Tibial artery (tissue), 4 donors: ENCODE results near the gene MYZAP.

Experiments used
- DNase-seq, 2 donors: peaks; one replicate each; pipeline ENCODE4 v3.0.0-alpha.2; 2019
- H3K27ac ChIP-seq, 2 donors: fragments of 200-600 bp; sonication (generic) in 1 of 2; 1 replicate in 1 of 2; 2 replicates in 1 of 2; pipeline ENCODE4 v1.5.1; 2018 to 2019; ENCODE audit warnings: mild to moderate bottlenecking in 1 of 2
- H3K27me3 ChIP-seq, 2 donors: fragments of 200-600 bp; sonication (generic) in 1 of 2; one replicate each; pipeline versions ENCODE4 v1.5.1 to v1.6.0; 2016 to 2019
- H3K36me3 ChIP-seq, 3 donors: fragments of 200-600 bp; sonication (generic) in 2 of 3; one replicate each; pipeline ENCODE4 v1.5.1; 2016 to 2019; ENCODE audit warnings: mild to moderate bottlenecking in 2 of 3
- H3K4me1 ChIP-seq, 4 donors: fragments of 200-600 bp; sonication (generic) in 2 of 4; 1 replicate in 3 of 4; 2 replicates in 1 of 4; pipeline ENCODE4 v1.5.1; 2016 to 2019
- H3K4me3 ChIP-seq, 2 donors: fragments of 200-600 bp; sonication (generic) in 1 of 2; 1 replicate in 1 of 2; 2 replicates in 1 of 2; pipeline ENCODE4 v1.5.1; 2018 to 2019; ENCODE audit warnings: mild to moderate bottlenecking in 2 of 2
- H3K9me3 ChIP-seq, 3 donors: fragments of 200-600 bp; sonication (generic) in 1 of 3; one replicate each; pipeline ENCODE4 v1.5.1; 2016 to 2019
- intact Hi-C: fragments of 100-400 bp; cut with DNase I; formaldehyde crosslinking; loops from one replicate; pipeline ENCODE4 v1.15.0; 2023; ENCODE audit warnings: low total_unique reads
- TF ChIP-seq, protein P1 (sequence below), 2 experiments: fragments of 200-600 bp in 1 of 2; fragments of 450-650 bp in 1 of 2; IDR thresholded peaks; one replicate each; pipeline ENCODE4 v1.5.1; 2017 to 2019; ENCODE audit warnings: antibody characterized with exemption in 2 of 2, mild to moderate bottlenecking in 1 of 2, moderate library complexity in 1 of 2

The MYZAP gene

DNA sequence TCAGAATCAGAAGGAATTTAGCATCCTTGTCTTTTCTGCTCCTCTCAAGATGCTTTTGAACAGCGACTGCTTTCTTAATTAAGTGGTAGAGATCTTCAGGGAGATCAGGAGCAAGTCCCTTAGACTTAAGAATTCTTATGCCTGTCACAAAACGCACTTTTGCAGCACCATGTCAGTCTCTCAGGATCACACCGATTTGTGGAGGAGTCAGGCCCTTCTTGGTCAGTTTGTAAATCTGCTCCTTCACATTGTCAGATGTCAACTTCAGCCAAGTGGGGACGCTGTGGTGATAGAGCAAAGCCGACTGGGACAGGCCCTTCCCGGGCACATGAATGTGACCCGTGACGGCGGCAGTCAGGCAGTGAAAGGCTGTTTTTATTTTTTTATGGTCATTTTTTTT is 35.7 kb upstream of the MYZAP start:
- TF ChIP-seq, protein P1, sequence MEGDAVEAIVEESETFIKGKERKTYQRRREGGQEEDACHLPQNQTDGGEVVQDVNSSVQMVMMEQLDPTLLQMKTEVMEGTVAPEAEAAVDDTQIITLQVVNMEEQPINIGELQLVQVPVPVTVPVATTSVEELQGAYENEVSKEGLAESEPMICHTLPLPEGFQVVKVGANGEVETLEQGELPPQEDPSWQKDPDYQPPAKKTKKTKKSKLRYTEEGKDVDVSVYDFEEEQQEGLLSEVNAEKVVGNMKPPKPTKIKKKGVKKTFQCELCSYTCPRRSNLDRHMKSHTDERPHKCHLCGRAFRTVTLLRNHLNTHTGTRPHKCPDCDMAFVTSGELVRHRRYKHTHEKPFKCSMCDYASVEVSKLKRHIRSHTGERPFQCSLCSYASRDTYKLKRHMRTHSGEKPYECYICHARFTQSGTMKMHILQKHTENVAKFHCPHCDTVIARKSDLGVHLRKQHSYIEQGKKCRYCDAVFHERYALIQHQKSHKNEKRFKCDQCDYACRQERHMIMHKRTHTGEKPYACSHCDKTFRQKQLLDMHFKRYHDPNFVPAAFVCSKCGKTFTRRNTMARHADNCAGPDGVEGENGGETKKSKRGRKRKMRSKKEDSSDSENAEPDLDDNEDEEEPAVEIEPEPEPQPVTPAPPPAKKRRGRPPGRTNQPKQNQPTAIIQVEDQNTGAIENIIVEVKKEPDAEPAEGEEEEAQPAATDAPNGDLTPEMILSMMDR (IDR thresholded peaks at IDR 0.05): no peak
- intact Hi-C loops: no loop called here
- H3K9me3 ChIP-seq: no peaks in the 10 kb centered on the region
- H3K27ac ChIP-seq: no peak overlapping the region
- no peaks in the 10 kb centered on the region for H3K36me3 ChIP-seq
- no peak for DNase-seq
- peaks cover 0 to 7% (median 0%) of the 10 kb centered on the region in 4 donors for H3K4me1 ChIP-seq
- no peaks in the 10 kb centered on the region for H3K27me3 ChIP-seq
- no peak overlapping the region for H3K4me3 ChIP-seq

DNA sequence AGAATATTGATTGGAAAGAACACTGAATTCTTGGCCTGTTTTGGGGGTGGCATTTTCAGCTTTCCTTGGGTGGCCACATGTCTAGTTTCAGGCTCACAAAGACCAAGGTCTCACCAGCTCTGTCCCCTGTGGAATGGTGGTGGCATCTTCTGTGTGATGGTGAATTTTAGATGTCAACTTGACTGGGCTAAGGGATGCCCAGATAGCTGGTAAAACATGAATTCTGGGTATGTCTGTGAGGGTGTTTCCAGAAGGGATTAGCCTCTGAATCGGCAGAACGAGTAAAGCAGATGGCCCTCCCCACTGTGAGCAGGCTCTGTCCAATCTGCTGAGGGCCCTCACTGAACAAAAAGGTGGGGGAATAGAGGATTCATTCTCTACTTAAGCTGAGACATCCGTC is 34.4 kb upstream of the MYZAP start:
- no peak for DNase-seq
- no peak overlapping the region for H3K27ac ChIP-seq
- no peak overlapping the region for H3K4me3 ChIP-seq
- intact Hi-C loops: no loop called here
- no peaks in the 10 kb centered on the region for H3K27me3 ChIP-seq
- H3K9me3 ChIP-seq: no peaks in the 10 kb centered on the region
- TF ChIP-seq, protein P1 (IDR thresholded peaks at IDR 0.05): no peak
- no peaks in the 10 kb centered on the region for H3K4me1 ChIP-seq
- no peaks in the 10 kb centered on the region for H3K36me3 ChIP-seq

DNA sequence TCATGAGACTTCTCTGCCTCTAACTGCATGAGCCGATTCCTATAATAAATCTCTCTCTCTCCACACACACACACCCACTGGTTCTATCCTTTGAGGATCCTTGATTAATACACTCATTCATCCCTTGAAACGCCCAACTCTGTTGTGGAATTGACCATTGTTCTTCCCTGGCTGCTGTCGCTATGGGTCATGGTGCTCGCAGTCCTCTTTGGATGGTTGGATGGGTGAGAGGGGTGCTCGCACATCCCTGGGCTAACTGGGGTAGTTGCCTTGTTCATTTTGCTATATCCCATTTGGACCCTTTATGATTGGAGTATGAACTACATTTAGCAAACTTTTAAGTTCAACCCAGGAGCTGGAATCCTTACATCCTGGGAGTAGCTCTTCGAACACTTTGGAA is 33.9 kb upstream of the MYZAP start:
- TF ChIP-seq, protein P1 (IDR thresholded peaks at IDR 0.05): no peak
- H3K9me3 ChIP-seq: no peaks in the 10 kb centered on the region
- H3K27me3 ChIP-seq: no peaks in the 10 kb centered on the region
- no peak overlapping the region for H3K27ac ChIP-seq
- H3K36me3 ChIP-seq: no peaks in the 10 kb centered on the region
- H3K4me1 ChIP-seq: no peaks in the 10 kb centered on the region
- intact Hi-C loops: no loop called here
- DNase-seq: no peak
- no peak overlapping the region for H3K4me3 ChIP-seq

DNA sequence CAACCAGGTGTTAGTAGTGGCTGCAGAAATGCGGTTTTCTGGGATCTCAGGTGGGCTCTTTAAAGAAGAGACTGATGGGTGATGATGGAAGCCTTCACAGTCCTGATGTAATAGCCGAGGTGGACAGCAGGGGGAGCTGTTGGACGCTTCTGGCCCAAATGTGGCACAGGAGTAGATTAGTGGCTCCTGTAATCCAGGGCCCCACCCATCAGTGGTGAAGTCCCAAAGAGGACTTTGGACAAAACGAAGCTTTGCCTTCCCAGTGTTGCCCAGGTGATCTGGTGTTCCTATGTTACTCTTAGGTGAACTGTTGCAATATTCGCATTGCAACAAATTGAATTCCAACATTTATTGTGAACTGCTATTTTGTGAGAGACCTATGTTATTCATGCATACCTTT is 31.8 kb upstream of the MYZAP start:
- DNase-seq: peak; percentile 72 to 77
- intact Hi-C loops: loop anchor here (5.0 kb wide), 1 partner anchor 302 kb away; no protein-coding TSS in a partner anchor
- Histone ChIP-seq H3K4me1 (no peaks in the 10 kb centered on the region), H3K4me3 (no peak overlapping the region), H3K9me3 (no peaks in the 10 kb centered on the region), H3K27ac (no peak overlapping the region), H3K27me3 (no peaks in the 10 kb centered on the region), H3K36me3 (no peaks in the 10 kb centered on the region)
- TF ChIP-seq, protein P1 (IDR thresholded peaks at IDR 0.05): peak; percentile 73 to 83

DNA sequence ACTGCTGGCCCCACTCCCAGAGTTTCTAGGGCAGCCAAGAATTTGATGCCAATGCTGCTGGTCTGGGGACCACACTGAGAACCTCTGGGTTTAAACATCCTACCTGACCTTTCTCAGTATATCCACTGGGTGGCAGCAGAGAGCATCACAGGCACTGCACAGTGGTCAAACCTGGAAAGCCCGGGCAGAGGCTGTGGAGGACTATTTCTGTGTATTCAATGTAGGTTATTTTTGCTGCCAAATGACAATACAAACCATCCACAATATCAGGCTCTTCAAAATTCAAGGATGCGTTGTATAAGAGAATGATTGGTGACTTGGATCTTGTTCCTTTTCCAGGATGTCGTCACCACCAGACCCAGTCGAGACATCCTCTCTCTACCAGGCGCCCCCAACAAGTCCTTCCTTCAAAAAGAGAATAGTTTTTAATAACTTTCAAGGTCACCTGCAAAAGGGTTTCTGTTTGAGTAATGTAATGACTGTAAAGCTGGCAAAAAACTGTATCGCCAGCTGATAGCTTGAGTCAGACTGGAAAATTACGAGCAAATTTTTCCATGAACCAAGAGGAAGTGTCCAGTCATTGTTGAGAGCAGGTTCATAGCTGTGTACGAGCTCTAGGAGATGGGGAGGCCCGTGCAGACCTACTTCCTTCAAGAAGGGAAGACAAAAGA is 30.5 kb upstream of the MYZAP start:
- TF ChIP-seq, protein P1 (IDR thresholded peaks at IDR 0.05): peak; percentile 90 to 91
- H3K4me3 ChIP-seq: no peak overlapping the region
- DNase-seq: peak; percentile 73 to 78
- H3K27me3 ChIP-seq: no peaks in the 10 kb centered on the region
- H3K27ac ChIP-seq: no peak overlapping the region
- intact Hi-C loops: loop anchor here (5.0 kb wide), 1 partner anchor 301 kb away; no protein-coding TSS in a partner anchor
- no peaks in the 10 kb centered on the region for H3K4me1 ChIP-seq
- H3K9me3 ChIP-seq: no peaks in the 10 kb centered on the region
- no peaks in the 10 kb centered on the region for H3K36me3 ChIP-seq
